Measurements from ENCODE around the gene MRPL24.
A peak's percentile ranks its signal among the peaks of the same experiment; 100 is the strongest.

Gene MRPL24

GRCh38 chr1:156691665-156692440, 49.0 kb downstream of the MRPL24 start:
- H3K79me2 ChIP-seq (ENCODE audit: insufficient read depth, low read depth): no peaks in the 10 kb centered on the region
- H3K4me1 ChIP-seq (ENCODE audit: low read depth, poor library complexity, severe bottlenecking): peaks cover 19% of the 10 kb centered on the region
- peaks cover 95% of the 10 kb centered on the region for H3K27me3 ChIP-seq (ENCODE audit: insufficient read depth, low read depth)
- no peak overlapping the region for H3K27ac ChIP-seq
- H2AFZ ChIP-seq (ENCODE audit: low read depth): no peak overlapping the region
- no peak overlapping the region for H3K9ac ChIP-seq
- H4K20me1 ChIP-seq (ENCODE audit: insufficient read depth): no peaks in the 10 kb centered on the region
- H3K36me3 ChIP-seq (ENCODE audit: insufficient read depth): no peaks in the 10 kb centered on the region
- no peak for TF ChIP-seq CTCF (conservative IDR thresholded peaks at IDR 0.05; ENCODE audit: low read depth, low read length)
- H3K4me2 ChIP-seq: no peak overlapping the region
- no peak overlapping the region for H3K4me3 ChIP-seq (IDR thresholded peaks at IDR 0.05; ENCODE audit: insufficient read depth, low read depth, low read length)

- H3K79me2 ChIP-seq (ENCODE audit: insufficient read depth, low read depth): no peaks in the 10 kb centered on the region
- no peaks in the 10 kb centered on the region for H4K20me1 ChIP-seq (ENCODE audit: insufficient read depth)
- no peak overlapping the region for H3K4me2 ChIP-seq
- no peak for TF ChIP-seq CTCF (conservative IDR thresholded peaks at IDR 0.05; ENCODE audit: low read depth, low read length)
- H3K4me1 ChIP-seq (ENCODE audit: low read depth, poor library complexity, severe bottlenecking): peaks cover 19% of the 10 kb centered on the region
- H3K9ac ChIP-seq: no peak overlapping the region
- H3K4me3 ChIP-seq (IDR thresholded peaks at IDR 0.05; ENCODE audit: insufficient read depth, low read depth, low read length): no peak overlapping the region
- H3K27ac ChIP-seq: no peak overlapping the region
- no peaks in the 10 kb centered on the region for H3K36me3 ChIP-seq (ENCODE audit: insufficient read depth)
- H3K27me3 ChIP-seq (ENCODE audit: insufficient read depth, low read depth): peaks cover 95% of the 10 kb centered on the region
- H2AFZ ChIP-seq (ENCODE audit: low read depth): no peak overlapping the region
These were observed 49.7 kb downstream of the MRPL24 start for GRCh38 chr1:156691191-156691590.

GRCh38 chr1:156690675-156691036, 50.2 kb downstream of the MRPL24 start:
- H3K27ac ChIP-seq: no peak overlapping the region
- peaks cover 19% of the 10 kb centered on the region for H3K4me1 ChIP-seq (ENCODE audit: low read depth, poor library complexity, severe bottlenecking)
- no peak overlapping the region for H3K4me3 ChIP-seq (IDR thresholded peaks at IDR 0.05; ENCODE audit: insufficient read depth, low read depth, low read length)
- no peak for TF ChIP-seq CTCF (conservative IDR thresholded peaks at IDR 0.05; ENCODE audit: low read depth, low read length)
- H4K20me1 ChIP-seq (ENCODE audit: insufficient read depth): no peaks in the 10 kb centered on the region
- peaks cover 96% of the 10 kb centered on the region for H3K27me3 ChIP-seq (ENCODE audit: insufficient read depth, low read depth)
- no peak overlapping the region for H3K4me2 ChIP-seq
- H3K36me3 ChIP-seq (ENCODE audit: insufficient read depth): no peaks in the 10 kb centered on the region
- no peak overlapping the region for H2AFZ ChIP-seq (ENCODE audit: low read depth)
- no peaks in the 10 kb centered on the region for H3K79me2 ChIP-seq (ENCODE audit: insufficient read depth, low read depth)
- H3K9ac ChIP-seq: no peak overlapping the region

- Histone ChIP-seq H3K9ac (no peak overlapping the region), H3K27ac (no peak overlapping the region)
These were observed 50.8 kb downstream of the MRPL24 start for GRCh38 chr1:156689953-156690674.

More at GRCh38 chr1:156689953-156690674, 50.8 kb downstream of the MRPL24 start:
- H3K4me2 ChIP-seq: no peak overlapping the region; the same call in 1 of the 2 replicates
- H3K4me1 ChIP-seq (ENCODE audit: low read depth, poor library complexity, severe bottlenecking): peaks cover 19% of the 10 kb centered on the region
- H3K79me2 ChIP-seq (ENCODE audit: insufficient read depth, low read depth): no peaks in the 10 kb centered on the region
- H3K27me3 ChIP-seq (ENCODE audit: insufficient read depth, low read depth): peaks cover 98% of the 10 kb centered on the region
- peak overlapping the region; percentile 36; the same call in 1 of the 2 replicates for H2AFZ ChIP-seq (ENCODE audit: low read depth)
- no peak for TF ChIP-seq CTCF (conservative IDR thresholded peaks at IDR 0.05; ENCODE audit: low read depth, low read length)
- no peak overlapping the region for H3K4me3 ChIP-seq (IDR thresholded peaks at IDR 0.05; ENCODE audit: insufficient read depth, low read depth, low read length)
- H3K36me3 ChIP-seq (ENCODE audit: insufficient read depth): no peaks in the 10 kb centered on the region
- H4K20me1 ChIP-seq (ENCODE audit: insufficient read depth): no peaks in the 10 kb centered on the region
